AG04450 (cell line): Measurements from ENCODE around the gene KRT222. TPM values are rescaled to one million over a fixed set of nuclear protein-coding genes. Genes with fewer than 3 reads are reported as not detected.

Experiments used
- CTCF ChIA-PET: fragments of 300-600, 350-600 bp; formaldehyde crosslinking; extraction: SDS; loops from one replicate; lab custom pipeline; 2022; ENCODE audit warnings: antibody characterized with exemption, inconsistent platforms; lab: Charles Lee
- POLR2A ChIA-PET: fragments of 350-600 bp; formaldehyde crosslinking; extraction: SDS; loops from one replicate; lab custom pipeline; 2021; ENCODE audit warnings: antibody characterized with exemption, inconsistent platforms; lab: Yijun Ruan, JAX
- DNase-seq: peaks from one replicate; pipeline ENCODE4 v3.0.0-alpha.2; 2011; ENCODE audit warnings: low read depth, low spot score
- H3K27ac ChIP-seq: one replicate; pipeline ENCODE4 v1.5.1; 2012; ENCODE audit warnings: low read depth, low read length, control low read depth
- H3K27me3 ChIP-seq: one replicate; pipeline ENCODE4 v1.6.0; 2012; ENCODE audit warnings: low read length; ENCODE audit not compliant: control insufficient read depth, insufficient read depth
- H3K4me3 ChIP-seq: 2 replicates; pipeline ENCODE4 v1.5.1; 2011; ENCODE audit warnings: mild to moderate bottlenecking, low read depth, low read length, control low read depth
- H3K9me3 ChIP-seq: 2 replicates; pipeline ENCODE4 v1.5.1; 2012; ENCODE audit warnings: low read length; ENCODE audit not compliant: control insufficient read depth, insufficient read depth
- polyA plus RNA-seq: library from polyadenylated mRNA; depleted of rRNA; stranded (reverse); fragments of >200 nt; gene quantifications from 2 replicates; pipeline ENCODE4 v1.2.3, GENCODE V29; 2011; rRNA removed
- TF ChIP-seq, protein P1 (sequence below): IDR thresholded peaks from 2 replicates; pipeline ENCODE4 v1.5.1; 2011; ENCODE audit warnings: low read depth, low read length, control low read depth, inconsistent platforms

The KRT222 gene
- polyA plus RNA-seq, 1 experiment: not detected

- CTCF ChIA-PET: no interaction called here
Measured at GRCh38 chr17:40605306-40605705, 59.7 kb downstream of the KRT222 start.

More at GRCh38 chr17:40605306-40605705, 59.7 kb downstream of the KRT222 start:
- Histone ChIP-seq H3K27ac (no peak overlapping the region), H3K27me3 (peaks cover 31% of the 10 kb centered on the region), H3K4me3 (no peak overlapping the region), H3K9me3 (no peaks in the 10 kb centered on the region; the same call in 1 of the 2 replicates)
- TF ChIP-seq, protein P1, sequence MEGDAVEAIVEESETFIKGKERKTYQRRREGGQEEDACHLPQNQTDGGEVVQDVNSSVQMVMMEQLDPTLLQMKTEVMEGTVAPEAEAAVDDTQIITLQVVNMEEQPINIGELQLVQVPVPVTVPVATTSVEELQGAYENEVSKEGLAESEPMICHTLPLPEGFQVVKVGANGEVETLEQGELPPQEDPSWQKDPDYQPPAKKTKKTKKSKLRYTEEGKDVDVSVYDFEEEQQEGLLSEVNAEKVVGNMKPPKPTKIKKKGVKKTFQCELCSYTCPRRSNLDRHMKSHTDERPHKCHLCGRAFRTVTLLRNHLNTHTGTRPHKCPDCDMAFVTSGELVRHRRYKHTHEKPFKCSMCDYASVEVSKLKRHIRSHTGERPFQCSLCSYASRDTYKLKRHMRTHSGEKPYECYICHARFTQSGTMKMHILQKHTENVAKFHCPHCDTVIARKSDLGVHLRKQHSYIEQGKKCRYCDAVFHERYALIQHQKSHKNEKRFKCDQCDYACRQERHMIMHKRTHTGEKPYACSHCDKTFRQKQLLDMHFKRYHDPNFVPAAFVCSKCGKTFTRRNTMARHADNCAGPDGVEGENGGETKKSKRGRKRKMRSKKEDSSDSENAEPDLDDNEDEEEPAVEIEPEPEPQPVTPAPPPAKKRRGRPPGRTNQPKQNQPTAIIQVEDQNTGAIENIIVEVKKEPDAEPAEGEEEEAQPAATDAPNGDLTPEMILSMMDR: no peak
- no peak for DNase-seq
- POLR2A ChIA-PET: interaction anchor here (0.8 to 0.9 kb wide), 2 partner anchors 10 to 56 kb away, joined by 3 read pairs; no protein-coding TSS in a partner anchor

Other genes starting within 250 kb of the KRT222 start
- gene TOP2A, start 247.3 kb downstream of the KRT222 start, polyA plus RNA-seq: 28.2 and 53.5 TPM in 2 replicates
- gene IGFBP4, start 221.7 kb downstream of the KRT222 start, polyA plus RNA-seq: 1,026 and 1,343 TPM in 2 replicates
- gene TNS4, start 163.6 kb downstream of the KRT222 start, polyA plus RNA-seq: 0.07 and 0.10 TPM in 2 replicates
- gene CCR7, start 99.7 kb downstream of the KRT222 start, polyA plus RNA-seq: 0.12 and 0.22 TPM in 2 replicates
- gene SMARCE1, start 17.4 kb downstream of the KRT222 start, polyA plus RNA-seq: 93.3 and 111 TPM in 2 replicates
- gene KRT24, start 38.6 kb upstream of the KRT222 start, polyA plus RNA-seq: not detected in 2 replicates
- gene KRT25, start 90.2 kb upstream of the KRT222 start, polyA plus RNA-seq: not detected in 2 replicates
- gene KRT26, start 107.0 kb upstream of the KRT222 start, polyA plus RNA-seq: not detected in 2 replicates
- not detected in 2 replicates for gene KRT27, start 117.4 kb upstream of the KRT222 start, polyA plus RNA-seq
- gene KRT28, start 134.8 kb upstream of the KRT222 start, polyA plus RNA-seq: not detected in 2 replicates
- 35.4 and 35.8 TPM in 2 replicates for gene KRT10, start 157.4 kb upstream of the KRT222 start, polyA plus RNA-seq
- not detected in 2 replicates for gene KRT12, start 202.0 kb upstream of the KRT222 start, polyA plus RNA-seq
- gene KRT20, start 220.1 kb upstream of the KRT222 start, polyA plus RNA-seq: not detected in 2 replicates